H1 (cell line): ENCODE data around the gene HNRNPH3. TPM values are rescaled to one million over a fixed set of nuclear protein-coding genes. Genes with fewer than 3 reads are reported as not detected.

Experiments used
- CTCF ChIA-PET: fragments of 300-600 bp; sonication (Branson Sonifier 250); formaldehyde crosslinking; loops from one replicate; lab custom pipeline; 2021; ENCODE audit not compliant: partially characterized antibody; lab: Charles Lee
- POLR2A ChIA-PET: fragments of 300-600 bp; sonication (Branson Sonifier 250); formaldehyde crosslinking; loops from one replicate; lab custom pipeline; 2021; ENCODE audit warnings: inconsistent platforms; ENCODE audit not compliant: partially characterized antibody; lab: Charles Lee
- DNase-seq, 2 experiments: peaks; one replicate each; pipeline versions ENCODE4 v3.0.0 to v3.0.0-alpha.2; 2010 to 2022; ENCODE audit warnings: low spot score in 2 of 2, low read depth in 1 of 2, mixed read lengths in 1 of 2
- FAIRE-seq: peaks from 2 replicates; lab custom pipeline; 2011; peaks lifted over from hg19 to GRCh38; lab: Jason Lieb, UNC
- H2AFZ ChIP-seq: 2 replicates; pipeline ENCODE4 v1.8.1; 2012; ENCODE audit warnings: low read length, inconsistent platforms
- H2AK5ac ChIP-seq: 2 replicates; pipeline ENCODE4 v1.6.1; 2013; ENCODE audit warnings: low read depth, low read length
- H2BK120ac ChIP-seq: replicated peaks from 2 replicates; pipeline ENCODE3; 2013; ENCODE audit warnings: low read depth, low read length, inconsistent platforms
- H2BK12ac ChIP-seq: 2 replicates; pipeline ENCODE4 v1.6.1; 2013; ENCODE audit warnings: low read depth, low read length
- H2BK15ac ChIP-seq: 2 replicates; pipeline ENCODE4 v1.6.1; 2013; ENCODE audit warnings: low read length
- H2BK20ac ChIP-seq: 2 replicates; pipeline ENCODE4 v1.6.1; 2013; ENCODE audit warnings: low read length
- H2BK5ac ChIP-seq: 2 replicates; pipeline ENCODE4 v1.6.1; 2013; ENCODE audit warnings: low read depth, low read length
- H3K14ac ChIP-seq: 2 replicates; pipeline ENCODE4 v1.6.1; 2013; ENCODE audit warnings: inconsistent platforms; ENCODE audit not compliant: insufficient read length
- H3K18ac ChIP-seq: 2 replicates; pipeline ENCODE4 v1.6.1; 2013; ENCODE audit warnings: low read length; ENCODE audit errors: extremely low read depth
- H3K23ac ChIP-seq: 2 replicates; pipeline ENCODE4 v1.6.1; 2013; ENCODE audit warnings: inconsistent platforms; ENCODE audit not compliant: insufficient read length
- H3K23me2 ChIP-seq: 2 replicates; pipeline ENCODE4 v1.6.1; 2013; ENCODE audit warnings: low read depth, low read length
- H3K27ac ChIP-seq: 2 replicates; pipeline ENCODE4 v1.6.1; 2011; ENCODE audit warnings: low read depth, low read length, inconsistent platforms
- H3K27me3 ChIP-seq, 4 experiments: replicated peaks in 1 of 4; 1 replicate in 1 of 4; 2 replicates in 3 of 4; pipeline versions ENCODE4 v1.6.1 to v1.8.1; 2011 to 2013; ENCODE audit warnings: low read length in 3 of 4, mild to moderate bottlenecking in 3 of 4, inconsistent platforms in 2 of 4, mixed read lengths in 2 of 4, moderate library complexity in 1 of 4; ENCODE audit not compliant: control insufficient read depth in 3 of 4, insufficient read depth in 3 of 4; ENCODE audit errors: extremely low read depth in 1 of 4
- H3K36me3 ChIP-seq, 4 experiments: 2 replicates each; pipeline versions ENCODE4 v1.6.1 to v1.8.1; 2011 to 2013; ENCODE audit warnings: mild to moderate bottlenecking in 4 of 4, low read length in 3 of 4, moderate library complexity in 2 of 4, control low read depth in 1 of 4, inconsistent platforms in 1 of 4; ENCODE audit not compliant: insufficient read depth in 4 of 4, control insufficient read depth in 2 of 4
- H3K4ac ChIP-seq: replicated peaks from 2 replicates; pipeline ENCODE3; 2013; ENCODE audit warnings: low read length, low read depth, mixed read lengths, inconsistent platforms; ENCODE audit not compliant: insufficient read length
- H3K4me1 ChIP-seq, 4 experiments: replicated peaks in 1 of 4; 1 replicate in 1 of 4; 2 replicates in 3 of 4; pipeline versions ENCODE4 v1.6.1 to v1.8.1; 2011 to 2013; ENCODE audit warnings: low read length in 3 of 4, inconsistent platforms in 2 of 4, mixed read lengths in 1 of 4; ENCODE audit not compliant: insufficient read depth in 4 of 4, control insufficient read depth in 3 of 4
- H3K4me2 ChIP-seq, 2 experiments: 2 replicates each; pipeline versions ENCODE4 v1.6.1 to v1.8.1; 2011 to 2013; ENCODE audit warnings: low read depth in 2 of 2, low read length in 2 of 2, control low read depth in 1 of 2, inconsistent platforms in 1 of 2, mild to moderate bottlenecking in 1 of 2; ENCODE audit not compliant: insufficient read depth in 1 of 2
- H3K4me3 ChIP-seq, 4 experiments: fragments of 200-600, 300-600 bp in 1 of 4; sonication (generic), shearing (Covaris generic), sonication (Bioruptor Twin) in 1 of 4; 2 replicates each; pipeline versions ENCODE4 v1.5.1 to v1.8.1; 2011 to 2016; ENCODE audit warnings: low read length in 4 of 4, low read depth in 3 of 4, control low read depth in 2 of 4, inconsistent platforms in 2 of 4, mild to moderate bottlenecking in 2 of 4, mixed read lengths in 1 of 4, moderate library complexity in 1 of 4; ENCODE audit not compliant: insufficient read depth in 2 of 4; ENCODE audit errors: extremely low read depth in 1 of 4
- H3K56ac ChIP-seq: replicated peaks from 2 replicates; pipeline ENCODE3; 2013; ENCODE audit warnings: low read depth, mild to moderate bottlenecking, mixed read lengths, low read length, inconsistent platforms; ENCODE audit not compliant: insufficient read length
- H3K79me1 ChIP-seq: 2 replicates; pipeline ENCODE4 v1.6.1; 2013; ENCODE audit warnings: low read depth, low read length, control low read depth
- H3K79me2 ChIP-seq, 2 experiments: 2 replicates each; pipeline versions ENCODE4 v1.6.1 to v1.8.1; 2012 to 2013; ENCODE audit warnings: low read length in 2 of 2, mild to moderate bottlenecking in 2 of 2, inconsistent platforms in 1 of 2; ENCODE audit not compliant: insufficient read depth in 2 of 2, control insufficient read depth in 1 of 2
- H3K9ac ChIP-seq, 4 experiments: replicated peaks in 1 of 4; 1 replicate in 1 of 4; 2 replicates in 3 of 4; pipeline versions ENCODE4 v1.6.1 to v1.8.1; 2011 to 2013; ENCODE audit warnings: low read depth in 3 of 4, low read length in 3 of 4, control low read depth in 2 of 4, mild to moderate bottlenecking in 2 of 4, moderate library complexity in 2 of 4, inconsistent platforms in 1 of 4; ENCODE audit errors: extremely low read depth in 1 of 4
- H3K9me3 ChIP-seq, 2 experiments: 2 replicates each; pipeline versions ENCODE4 v1.6.1 to v1.8.1; 2012 to 2013; ENCODE audit warnings: mild to moderate bottlenecking in 2 of 2, moderate library complexity in 2 of 2, control low read depth in 1 of 2, inconsistent platforms in 1 of 2, low read depth in 1 of 2, low read length in 1 of 2, mixed read lengths in 1 of 2; ENCODE audit not compliant: insufficient read depth in 2 of 2
- H4K20me1 ChIP-seq, 2 experiments: replicated peaks in 1 of 2; 2 replicates each; pipeline versions ENCODE3 to v1.8.1; 2011 to 2013; ENCODE audit warnings: inconsistent platforms in 2 of 2, low read length in 2 of 2, mild to moderate bottlenecking in 1 of 2; ENCODE audit not compliant: insufficient read depth in 2 of 2, control insufficient read depth in 1 of 2
- H4K5ac ChIP-seq: 2 replicates; pipeline ENCODE4 v1.6.1; 2013; ENCODE audit warnings: low read length, low read depth, mixed read lengths, inconsistent platforms; ENCODE audit not compliant: insufficient read length
- H4K8ac ChIP-seq: 2 replicates; pipeline ENCODE4 v1.8.0; 2013; ENCODE audit warnings: mild to moderate bottlenecking, moderate library complexity, low read length, inconsistent platforms; ENCODE audit not compliant: insufficient read depth; ENCODE audit errors: extremely low read depth
- H4K91ac ChIP-seq: replicated peaks from 2 replicates; pipeline ENCODE3; 2013; ENCODE audit warnings: low read length, mixed read lengths, inconsistent platforms; ENCODE audit not compliant: insufficient read length
- JUND ChIP-seq: IDR thresholded peaks from 2 replicates; pipeline ENCODE4 v1.6.1; 2011; ENCODE audit warnings: mild to moderate bottlenecking, improper control_type of control experiment, low read length
- polyA plus RNA-seq, 7 experiments: library from polyadenylated mRNA; depleted of rRNA in 3 of 7; stranded (reverse) in 5 of 7; unstranded in 2 of 7; fragments of >200 nt in 5 of 7; fragments of 200-250 nt in 2 of 7; gene quantifications; 1 replicate in 5 of 7; 2 replicates in 1 of 7; 4 replicates in 1 of 7; pipeline versions ENCODE4 v1.2.1 to v1.2.3, GENCODE V29; 2011 to 2013; ENCODE audit warnings: missing spikeins in 2 of 7, mixed read lengths in 2 of 7
- total RNA-seq: library from RNA; stranded (reverse); fragmentation: NEBNext Ultra II Directional; extraction: Animal tissue kit (Norgen Biotek cat#: 25700); gene quantifications from 2 replicates; pipeline ENCODE4 v1.2.1, GENCODE V29; 2021

Gene HNRNPH3
- total and polyA plus RNA-seq, 2 of the 8 experiments (the other 6 are each of a cell fraction or from before 2014, with no cell fraction given), result 63.2 to 230 TPM

DNA sequence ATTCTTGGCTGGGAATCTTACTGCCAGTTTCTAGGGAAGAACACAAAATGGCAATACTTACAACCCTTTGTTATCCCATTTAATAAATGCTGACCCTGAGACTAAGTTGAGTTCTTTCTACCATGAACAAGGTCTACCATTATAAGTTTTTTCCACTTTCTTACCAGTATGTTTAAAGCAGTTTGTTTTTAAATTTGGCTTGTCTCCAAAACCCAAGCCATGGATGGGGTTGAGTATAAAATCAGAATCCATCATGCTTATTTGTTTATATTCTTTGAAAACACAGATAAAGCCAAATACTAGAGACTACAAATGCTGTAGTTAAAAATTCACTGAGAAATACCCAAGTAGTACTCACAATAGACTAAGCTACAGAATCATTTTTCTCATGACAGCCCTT lies 41.1 kb upstream of the HNRNPH3 start:
- Histone ChIP-seq H3K9me3 (no peaks in the 10 kb centered on the region), H3K9ac (no peak overlapping the region), H3K4ac (no peak overlapping the region), H4K20me1 (no peaks in the 10 kb centered on the region), H4K8ac (no peak overlapping the region), H2BK120ac (no peak overlapping the region), H3K18ac (no peak overlapping the region), H2BK15ac (no peak overlapping the region), H2BK5ac (no peak overlapping the region), H3K4me2 (no peak overlapping the region), H3K23ac (no peak overlapping the region), H3K23me2 (no peaks in the 10 kb centered on the region), H2BK12ac (no peak overlapping the region), H2AFZ (no peak overlapping the region), H2BK20ac (no peak overlapping the region), H3K56ac (no peak overlapping the region), H3K79me2 (no peaks in the 10 kb centered on the region), H3K14ac (no peak overlapping the region), H3K4me3 (no peak overlapping the region), H4K5ac (no peak overlapping the region), H3K4me1 (no peaks in the 10 kb centered on the region), H3K36me3 (no peaks in the 10 kb centered on the region)
- DNase-seq, result no peak
- POLR2A ChIA-PET, result no interaction called here
- FAIRE-seq, result no peak
- CTCF ChIA-PET, result no interaction called here
- no peak for TF ChIP-seq JUND
- TF ChIP-seq, all 59 proteins: peak for 0
- Histone ChIP-seq H4K91ac (no peak overlapping the region), H3K79me1 (no peaks in the 10 kb centered on the region), H3K27ac (no peak overlapping the region), H3K27me3 (no peaks in the 10 kb centered on the region), H2AK5ac (no peak overlapping the region)
